Body of pancreas (tissue), 4 donors: ENCODE measurements around the gene CAB39L. TPM values are rescaled to one million over a fixed set of nuclear protein-coding genes. Genes with fewer than 3 reads are reported as not detected.
"Not testable (repeated sequence)": the region's sequence is repeated elsewhere in the genome, so short reads cannot be mapped to it uniquely, and the experiment has no call there.

ENCODE experiments used
- ATAC-seq: fragments of 150-250 bp; one replicate; pipeline ENCODE4 v1.9.1; 2016
- DNase-seq, 4 donors: peaks; one replicate each; pipeline ENCODE4 v3.0.0-alpha.2; 2019
- H3K27ac ChIP-seq, 4 donors: fragments of 200-600 bp; sonication (generic); 1 replicate in 3 of 4; 2 replicates in 1 of 4; pipeline versions ENCODE4 v1.5.1 to v1.6.1; 2016 to 2019; ENCODE audit warnings: mild to moderate bottlenecking in 1 of 4, mixed read lengths in 1 of 4, moderate library complexity in 1 of 4
- H3K27me3 ChIP-seq, 2 donors: fragments of 200-600 bp; sonication (generic); one replicate each; pipeline ENCODE4 v1.6.0; 2016; ENCODE audit warnings: mild to moderate bottlenecking in 1 of 2
- H3K36me3 ChIP-seq, 2 donors: fragments of 200-600 bp; sonication (generic); replicated peaks in 1 of 2; 2 replicates each; pipeline ENCODE4 v1.5.1; 2016; ENCODE audit warnings: low read depth in 2 of 2; ENCODE audit not compliant: insufficient read depth in 1 of 2
- H3K4me1 ChIP-seq: fragments of 200-600 bp; sonication (generic); one replicate; pipeline ENCODE4 v1.6.0; 2016
- H3K4me3 ChIP-seq, 2 donors: fragments of 200-600 bp; sonication (generic); 1 replicate in 1 of 2; 2 replicates in 1 of 2; pipeline ENCODE4 v1.5.1; 2016 to 2019
- H3K9me3 ChIP-seq, 3 donors: fragments of 200-600 bp; sonication (generic); 1 replicate in 2 of 3; 2 replicates in 1 of 3; pipeline ENCODE4 v1.5.1; 2016
- CTCF ChIP-seq, 7 experiments: fragments of 450-650 bp in 4 of 7; fragments of 200-600 bp in 3 of 7; sonication (generic) in 3 of 7; IDR thresholded peaks; one replicate each; pipeline ENCODE4 v1.5.1; 2016 to 2019; ENCODE audit warnings: antibody characterized with exemption in 7 of 7
- POLR2A ChIP-seq, 3 donors: fragments of 450-650 bp; IDR thresholded peaks; one replicate each; pipeline ENCODE4 v1.6.1; 2016; ENCODE audit warnings: antibody characterized with exemption in 3 of 3, mild to moderate bottlenecking in 2 of 3
- WGBS, 2 donors: methylation state at CpG; one replicate each; pipeline ENCODE4 v1.1.5; 2017; 5-methylcytosine and 5-hydroxymethylcytosine counted together
- intact Hi-C: fragments of 100-400 bp; cut with DNase I; formaldehyde crosslinking; loops from one replicate; pipeline ENCODE4 v1.15.1; 2023
- total RNA-seq, 2 donors: library from RNA; depleted of rRNA; stranded (reverse); fragments of >200 nt; gene quantifications; one replicate each; pipeline ENCODE4 v1.1.0, GENCODE V29; 2016

CAB39L gene
- total RNA-seq, 2 donors from 2014 or later = 6.9 to 13.0 TPM

- TF ChIP-seq CTCF (IDR thresholded peaks at IDR 0.05) = no peak
- TF ChIP-seq POLR2A (IDR thresholded peaks at IDR 0.05) = no peak
- 90 to 92% methylated on average over 10 of the region's 10 CpGs for WGBS, 2 donors
- Histone ChIP-seq H3K4me1 (no peaks in the 10 kb centered on the region), H3K36me3 (no peaks in the 10 kb centered on the region), H3K27me3 (no peaks in the 10 kb centered on the region), H3K27ac (no peak overlapping the region), H3K4me3 (no peak overlapping the region), H3K9me3 (no peaks in the 10 kb centered on the region)
- intact Hi-C loops = no loop called here
- ATAC-seq = no peak
- DNase-seq = no peak
These were observed 103.7 kb downstream of the CAB39L start for GRCh38 chr13:49340161-49340560.

GRCh38 chr13:49336655-49337054 lies 107.2 kb downstream of the CAB39L start:
- 93 to 94% methylated on average over 4 of the region's 4 CpGs for WGBS, 2 donors

GRCh38 chr13:49330546-49330864 lies 113.4 kb downstream of the CAB39L start:
- intact Hi-C loops = no loop called here
- no peak for ATAC-seq
- no peak for DNase-seq
- TF ChIP-seq POLR2A (IDR thresholded peaks at IDR 0.05) (no peak), CTCF (IDR thresholded peaks at IDR 0.05) (no peak)
- Histone ChIP-seq H3K4me3 (no peak overlapping the region), H3K27me3 (no peaks in the 10 kb centered on the region), H3K9me3 (no peaks in the 10 kb centered on the region), H3K27ac (no peak overlapping the region), H3K4me1 (no peaks in the 10 kb centered on the region), H3K36me3 (no peaks in the 10 kb centered on the region)
- WGBS, 2 donors = 92 to 96% methylated on average over 1 of the region's 1 CpG

More at GRCh38 chr13:49336655-49337054, 107.2 kb downstream of the CAB39L start:
- no peaks in the 10 kb centered on the region for H3K27me3 ChIP-seq
- H3K27ac ChIP-seq = no peak overlapping the region
- DNase-seq = no peak
- ATAC-seq = no peak
- no peaks in the 10 kb centered on the region for H3K4me1 ChIP-seq
- intact Hi-C loops = no loop called here
- H3K36me3 ChIP-seq = no peaks in the 10 kb centered on the region
- no peaks in the 10 kb centered on the region for H3K9me3 ChIP-seq
- TF ChIP-seq POLR2A (IDR thresholded peaks at IDR 0.05) (no peak), CTCF (IDR thresholded peaks at IDR 0.05) (no peak)
- H3K4me3 ChIP-seq = no peak overlapping the region

- intact Hi-C loops = no loop called here
- ATAC-seq (no peak), DNase-seq (no peak)
- H3K27me3 ChIP-seq = no peaks in the 10 kb centered on the region
- H3K36me3 ChIP-seq = no peaks in the 10 kb centered on the region
- no peak overlapping the region for H3K4me3 ChIP-seq
- WGBS, 2 donors = 69 to 77% methylated on average over 8 of the region's 8 CpGs
- no peaks in the 10 kb centered on the region for H3K4me1 ChIP-seq
- H3K9me3 ChIP-seq = no peaks in the 10 kb centered on the region
- H3K27ac ChIP-seq = no peak overlapping the region
- TF ChIP-seq POLR2A (IDR thresholded peaks at IDR 0.05) (no peak), CTCF (IDR thresholded peaks at IDR 0.05) (no peak)
These were observed 113.9 kb downstream of the CAB39L start for GRCh38 chr13:49329831-49330545.

- intact Hi-C loops, H3K9me3 ChIP-seq, H3K36me3 ChIP-seq, H3K27ac ChIP-seq, ATAC-seq, DNase-seq, H3K4me1 ChIP-seq, H3K27me3 ChIP-seq, H3K4me3 ChIP-seq: not testable (repeated sequence)
- 91 to 96% methylated on average over 3 of the region's 3 CpGs for WGBS, 2 donors
These were observed 116.7 kb downstream of the CAB39L start for GRCh38 chr13:49327145-49327544.
